Measurements from ENCODE around the gene NCOA7.

- TF ChIP-seq CTCF (IDR thresholded peaks at IDR 0.05) (no peak), POLR2AphosphoS5 (IDR thresholded peaks at IDR 0.05) (no peak), EP300 (IDR thresholded peaks at IDR 0.05) (no peak), POLR2A (IDR thresholded peaks at IDR 0.05) (no peak)
Measured at GRCh38 chr6:125963817-125964216, 173.1 kb downstream of the NCOA7 start.

All from suprapubic skin (tissue), 4 donors.